Hypothalamus (tissue), 51 donors: Measurements from ENCODE around the gene FMN1.
A peak's percentile ranks its signal among the peaks of the same experiment; 100 is the strongest.

Experiments used
- DNase-seq, 51 donors: peaks; one replicate each; lab custom pipeline; 2025; lab: John Stamatoyannopoulos, UW

Gene FMN1

GRCh38 chr15:32717426-32718226 is 476.9 kb downstream of the FMN1 start, which contains the start of gene GREM1:
Gene GREM1, plus strand, starts transcription at chr15:32718004. Its CDS starts 12,687 bp downstream, at chr15:32730691.
- DNase-seq, result peak in 21 of 51 donors; percentile 4 to 74 (median 28)

GRCh38 chr15:32716915-32717425 is 477.5 kb downstream of the FMN1 start:
- peak in 2 of 51 donors; percentile 30 to 31 for DNase-seq

- no peak for DNase-seq
Observed at GRCh38 chr15:32716216-32716914, 478.1 kb downstream of the FMN1 start.
